CD14-positive monocyte (primary cell): ENCODE measurements around the gene PLXNB3. TPM values are rescaled to one million over a fixed set of nuclear protein-coding genes. Genes with fewer than 3 reads are reported as not detected.
A peak's percentile ranks its signal among the peaks of the same experiment; 100 is the strongest.

Source experiments
- DNase-seq, 3 donors: peaks; one replicate each; pipeline ENCODE4 v3.0.0-alpha.2; 2011 to 2022
- H2AFZ ChIP-seq: 2 replicates; pipeline ENCODE4 v1.6.0; 2012; ENCODE audit warnings: mild to moderate bottlenecking, low read depth, low read length, inconsistent platforms; ENCODE audit not compliant: insufficient read depth, poor library complexity, severe bottlenecking
- H3K27ac ChIP-seq, 2 donors: 1 replicate in 1 of 2; 2 replicates in 1 of 2; pipeline ENCODE4 v1.5.1; 2012 to 2013; ENCODE audit warnings: low read length in 2 of 2, control low read depth in 1 of 2, inconsistent platforms in 1 of 2, low read depth in 1 of 2, mild to moderate bottlenecking in 1 of 2
- H3K27me3 ChIP-seq, 2 donors: one replicate each; pipeline versions ENCODE4 v1.6.0 to v1.6.1; 2011 to 2013; ENCODE audit warnings: low read length in 2 of 2; ENCODE audit not compliant: control insufficient read depth in 2 of 2, insufficient read depth in 2 of 2
- H3K36me3 ChIP-seq, 2 donors: replicated peaks in 1 of 2; 1 replicate in 1 of 2; 2 replicates in 1 of 2; pipeline versions ENCODE4 v1.5.1 to v1.6.1; 2012 to 2013; ENCODE audit warnings: low read length in 2 of 2, control low read depth in 1 of 2, inconsistent platforms in 1 of 2, mild to moderate bottlenecking in 1 of 2; ENCODE audit not compliant: insufficient read depth in 2 of 2, control insufficient read depth in 1 of 2
- H3K4me1 ChIP-seq, 2 donors: 1 replicate in 1 of 2; 2 replicates in 1 of 2; pipeline versions ENCODE4 v1.5.1 to v1.6.1; 2012 to 2013; ENCODE audit warnings: low read length in 2 of 2, control low read depth in 1 of 2, inconsistent platforms in 1 of 2, mild to moderate bottlenecking in 1 of 2, moderate library complexity in 1 of 2; ENCODE audit not compliant: insufficient read depth in 2 of 2, control insufficient read depth in 1 of 2
- H3K4me2 ChIP-seq: replicated peaks from 2 replicates; pipeline ENCODE3; 2012; ENCODE audit warnings: low read length, moderate library complexity, mild to moderate bottlenecking; ENCODE audit not compliant: poor library complexity, severe bottlenecking; ENCODE audit errors: extremely low read depth
- H3K4me3 ChIP-seq, 3 experiments: fragments of 200-600 bp in 1 of 3; sonication (generic) in 1 of 3; replicated peaks in 1 of 3; 1 replicate in 2 of 3; 2 replicates in 1 of 3; pipeline ENCODE4 v1.5.1; 2011 to 2013; ENCODE audit warnings: low read length in 3 of 3, mild to moderate bottlenecking in 3 of 3, control low read depth in 2 of 3, low read depth in 2 of 3, inconsistent platforms in 1 of 3, moderate library complexity in 1 of 3
- H3K79me2 ChIP-seq: 2 replicates; pipeline ENCODE4 v1.6.0; 2012; ENCODE audit warnings: mild to moderate bottlenecking, control low read depth, inconsistent platforms, low read length, moderate library complexity; ENCODE audit not compliant: insufficient read depth
- H3K9ac ChIP-seq: 2 replicates; pipeline ENCODE4 v1.6.0; 2017; ENCODE audit warnings: low read length, mild to moderate bottlenecking; ENCODE audit not compliant: insufficient read depth, poor library complexity, severe bottlenecking
- H3K9me3 ChIP-seq, 2 donors: replicated peaks in 1 of 2; 1 replicate in 1 of 2; 2 replicates in 1 of 2; pipeline versions ENCODE4 v1.5.1 to v1.6.1; 2012 to 2013; ENCODE audit warnings: low read length in 2 of 2, control low read depth in 1 of 2; ENCODE audit not compliant: control insufficient read depth in 1 of 2, insufficient read depth in 1 of 2
- H4K20me1 ChIP-seq: 2 replicates; pipeline ENCODE4 v1.6.0; 2012; ENCODE audit warnings: mild to moderate bottlenecking, low read length, control low read depth, moderate library complexity; ENCODE audit not compliant: insufficient read depth
- H3K27ac Mint-ChIP-seq, 7 donors: one replicate each; pipeline ENCODE4 v1.8.0; 2020; ENCODE audit warnings: mild to moderate bottlenecking in 7 of 7, mixed read lengths in 7 of 7, moderate library complexity in 6 of 7, inconsistent platforms in 2 of 7
- H3K27me3 Mint-ChIP-seq, 3 donors: one replicate each; pipeline ENCODE4 v1.8.0; 2021 to 2022; ENCODE audit warnings: low read depth in 3 of 3, mild to moderate bottlenecking in 3 of 3, mixed read lengths in 3 of 3, moderate library complexity in 3 of 3, inconsistent platforms in 1 of 3
- H3K36me3 Mint-ChIP-seq, 2 donors: one replicate each; pipeline ENCODE4 v1.8.0; 2020; ENCODE audit warnings: mixed read lengths in 2 of 2, inconsistent platforms in 1 of 2, mild to moderate bottlenecking in 1 of 2
- H3K4me1 Mint-ChIP-seq: one replicate; pipeline ENCODE4 v1.8.0; 2020; ENCODE audit warnings: mild to moderate bottlenecking, mixed read lengths
- H3K4me3 Mint-ChIP-seq, 2 donors: one replicate each; pipeline ENCODE4 v1.8.0; 2020; ENCODE audit warnings: mild to moderate bottlenecking in 2 of 2, mixed read lengths in 2 of 2, moderate library complexity in 1 of 2
- H3K9me3 Mint-ChIP-seq, 7 donors: one replicate each; pipeline ENCODE4 v1.8.0; 2020 to 2022; ENCODE audit warnings: mixed read lengths in 7 of 7, mild to moderate bottlenecking in 6 of 7, moderate library complexity in 6 of 7, inconsistent platforms in 2 of 7
- CTCF ChIP-seq: fragments of 200-600 bp; IDR thresholded peaks from one replicate; pipeline ENCODE4 v1.8.0; 2022; ENCODE audit warnings: antibody characterized with exemption, mild to moderate bottlenecking
- WGBS: methylation state at CpG from one replicate; pipeline ENCODE4 v1.1.5; 2013; ENCODE audit warnings: missing lambda C conversion rate; ENCODE audit not compliant: insufficient coverage; 5-methylcytosine and 5-hydroxymethylcytosine counted together
- intact Hi-C, 2 donors: fragments of 100-400 bp; cut with micrococcal nuclease; formaldehyde crosslinking; loops; one replicate each; pipeline versions ENCODE4 v1.15.0 to v1.15.1; 2023
- polyA plus RNA-seq, 3 donors: library from polyadenylated mRNA; depleted of rRNA in 1 of 3; unstranded in 2 of 3; stranded (reverse) in 1 of 3; fragments of 300-500 nt in 2 of 3; fragments of >200 nt in 1 of 3; fragmentation: Illumina TruSeq in 2 of 3; gene quantifications; 1 replicate in 2 of 3; 2 replicates in 1 of 3; pipeline ENCODE4 v1.2.3, GENCODE V29; 2012 to 2021

Gene PLXNB3
- polyA plus RNA-seq, 3 donors, result not detected

DNA sequence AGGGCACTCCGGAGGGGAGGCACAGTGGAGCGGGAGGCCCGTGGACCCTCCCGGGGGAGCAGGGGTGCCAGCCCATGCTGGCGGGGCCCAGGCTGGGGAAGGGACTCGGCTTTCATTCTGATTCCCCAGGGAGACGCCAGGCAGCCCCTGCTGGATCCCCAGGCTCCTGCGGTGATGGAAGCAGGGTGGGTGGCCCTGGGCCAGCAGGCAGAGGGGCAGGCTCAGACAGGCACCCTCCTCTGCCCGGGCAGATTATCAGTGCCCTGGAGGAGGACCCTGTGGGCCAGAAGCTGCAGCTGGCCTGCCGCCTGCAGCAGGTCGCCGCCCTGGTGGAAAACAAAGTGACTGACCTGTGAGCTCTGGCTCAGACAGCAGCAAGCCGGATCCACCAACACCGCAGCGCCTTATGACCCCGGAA is 14.6 kb downstream of the PLXNB3 start:
- Histone ChIP-seq H3K4me2 (no peak overlapping the region), H3K9ac (no peak overlapping the region), H3K27me3 (peaks cover 0 to 23% of the 10 kb centered on the region in 2 donors), H2AFZ (no peak overlapping the region), H3K4me3 (no peak overlapping the region), H3K9me3 (no peaks in the 10 kb centered on the region), H3K27ac (no peak overlapping the region), H3K4me1 (no peaks in the 10 kb centered on the region), H3K79me2 (no peaks in the 10 kb centered on the region), H3K36me3 (no peaks in the 10 kb centered on the region), H4K20me1 (no peaks in the 10 kb centered on the region)
- Mint-ChIP-seq H3K27ac (no peak overlapping the region), H3K9me3 (peaks cover 0 to 13% (median 2%) of the 10 kb centered on the region in 7 donors), H3K4me1 (no peaks in the 10 kb centered on the region), H3K36me3 (no peaks in the 10 kb centered on the region), H3K27me3 (peaks cover 15 to 26% (median 18%) of the 10 kb centered on the region in 3 donors), H3K4me3 (no peak overlapping the region)
- no peak for TF ChIP-seq CTCF
- 96% methylated on average over 5 of the region's 16 CpGs for WGBS
- intact Hi-C loops, result no loop called here
- DNase-seq, result no peak

- DNase-seq, result no peak
- 78% methylated on average over 7 of the region's 18 CpGs for WGBS
- Mint-ChIP-seq H3K4me1 (no peaks in the 10 kb centered on the region), H3K27me3 (peaks cover 15 to 28% (median 18%) of the 10 kb centered on the region in 3 donors), H3K9me3 (peaks cover 0 to 13% (median 2%) of the 10 kb centered on the region in 7 donors), H3K27ac (peak overlapping the region in 1 of 7 donors; percentile 24), H3K4me3 (peak overlapping the region in 1 of 2 donors; percentile 59), H3K36me3 (peaks cover 6% of the 10 kb centered on the region in 2 donors)
- Histone ChIP-seq H3K4me3 (no peak overlapping the region), H3K4me2 (no peak overlapping the region), H3K27me3 (peaks cover 0 to 23% of the 10 kb centered on the region in 2 donors), H3K27ac (no peak overlapping the region), H2AFZ (no peak overlapping the region), H4K20me1 (no peaks in the 10 kb centered on the region), H3K9me3 (no peaks in the 10 kb centered on the region), H3K36me3 (peaks cover 0 to under 1% of the 10 kb centered on the region in 2 donors), H3K79me2 (no peaks in the 10 kb centered on the region), H3K4me1 (no peaks in the 10 kb centered on the region), H3K9ac (no peak overlapping the region)
- TF ChIP-seq CTCF, result no peak
- intact Hi-C loops, result no loop called here
These were observed 16.0 kb downstream of the PLXNB3 start for GRCh38 chrX:153779891-153780677.
